BE2C (cell line): ENCODE data around the gene TMEM52B.
A peak's percentile ranks its signal among the peaks of the same experiment; 100 is the strongest.

ENCODE experiments used
- DNase-seq: peaks from one replicate; pipeline ENCODE4 v3.0.0-alpha.2; 2020
- H3K27me3 ChIP-seq: fragments of 250-450 bp; sonication (Bioruptor Pico); 2 replicates; pipeline ENCODE4 v1.5.1; 2020; ENCODE audit warnings: mild to moderate bottlenecking
- H3K36me3 ChIP-seq: fragments of 250-450 bp; sonication (Bioruptor Pico); 2 replicates; pipeline ENCODE4 v1.5.1; 2020; ENCODE audit warnings: mild to moderate bottlenecking
- H3K4me1 ChIP-seq: fragments of 250-450 bp; sonication (Bioruptor Pico); 2 replicates; pipeline ENCODE4 v1.5.1; 2020
- H3K4me3 ChIP-seq: 2 replicates; pipeline ENCODE4 v1.5.1; 2011; ENCODE audit warnings: low read depth, low read length
- H3K9me3 ChIP-seq: fragments of 250-450 bp; sonication (Bioruptor Pico); 2 replicates; pipeline ENCODE4 v1.5.1; 2020
- TF ChIP-seq, protein P1 (sequence below): IDR thresholded peaks from 2 replicates; pipeline ENCODE4 v1.5.1; 2012; ENCODE audit warnings: mild to moderate bottlenecking, low read depth, low read length

The TMEM52B gene

DNA sequence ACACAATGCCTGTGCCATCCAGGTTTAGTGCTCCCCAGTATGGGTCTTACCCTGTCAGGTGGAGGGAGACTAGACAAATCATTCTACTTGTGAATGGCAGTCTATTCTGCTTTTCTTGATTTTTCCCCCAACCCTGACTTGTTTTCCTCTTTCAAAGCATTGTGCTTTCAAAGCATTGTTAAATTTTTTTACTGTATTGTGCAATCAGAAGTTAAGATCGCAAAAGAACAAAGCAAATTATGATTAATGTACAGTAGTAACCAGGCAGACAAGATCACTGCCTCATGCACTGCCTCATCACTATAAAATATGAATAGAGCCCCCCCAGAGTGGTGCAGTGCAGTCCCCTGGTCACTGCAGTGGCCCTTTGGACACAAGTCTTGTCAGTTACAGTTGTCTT lies 47.9 kb downstream of the TMEM52B start:
- no peaks in the 10 kb centered on the region for H3K9me3 ChIP-seq
- H3K27me3 ChIP-seq, result no peaks in the 10 kb centered on the region
- TF ChIP-seq, protein P1, sequence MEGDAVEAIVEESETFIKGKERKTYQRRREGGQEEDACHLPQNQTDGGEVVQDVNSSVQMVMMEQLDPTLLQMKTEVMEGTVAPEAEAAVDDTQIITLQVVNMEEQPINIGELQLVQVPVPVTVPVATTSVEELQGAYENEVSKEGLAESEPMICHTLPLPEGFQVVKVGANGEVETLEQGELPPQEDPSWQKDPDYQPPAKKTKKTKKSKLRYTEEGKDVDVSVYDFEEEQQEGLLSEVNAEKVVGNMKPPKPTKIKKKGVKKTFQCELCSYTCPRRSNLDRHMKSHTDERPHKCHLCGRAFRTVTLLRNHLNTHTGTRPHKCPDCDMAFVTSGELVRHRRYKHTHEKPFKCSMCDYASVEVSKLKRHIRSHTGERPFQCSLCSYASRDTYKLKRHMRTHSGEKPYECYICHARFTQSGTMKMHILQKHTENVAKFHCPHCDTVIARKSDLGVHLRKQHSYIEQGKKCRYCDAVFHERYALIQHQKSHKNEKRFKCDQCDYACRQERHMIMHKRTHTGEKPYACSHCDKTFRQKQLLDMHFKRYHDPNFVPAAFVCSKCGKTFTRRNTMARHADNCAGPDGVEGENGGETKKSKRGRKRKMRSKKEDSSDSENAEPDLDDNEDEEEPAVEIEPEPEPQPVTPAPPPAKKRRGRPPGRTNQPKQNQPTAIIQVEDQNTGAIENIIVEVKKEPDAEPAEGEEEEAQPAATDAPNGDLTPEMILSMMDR, result no peak
- no peak overlapping the region for H3K4me3 ChIP-seq
- H3K4me1 ChIP-seq, result no peaks in the 10 kb centered on the region
- DNase-seq, result no peak
- no peaks in the 10 kb centered on the region for H3K36me3 ChIP-seq

DNA sequence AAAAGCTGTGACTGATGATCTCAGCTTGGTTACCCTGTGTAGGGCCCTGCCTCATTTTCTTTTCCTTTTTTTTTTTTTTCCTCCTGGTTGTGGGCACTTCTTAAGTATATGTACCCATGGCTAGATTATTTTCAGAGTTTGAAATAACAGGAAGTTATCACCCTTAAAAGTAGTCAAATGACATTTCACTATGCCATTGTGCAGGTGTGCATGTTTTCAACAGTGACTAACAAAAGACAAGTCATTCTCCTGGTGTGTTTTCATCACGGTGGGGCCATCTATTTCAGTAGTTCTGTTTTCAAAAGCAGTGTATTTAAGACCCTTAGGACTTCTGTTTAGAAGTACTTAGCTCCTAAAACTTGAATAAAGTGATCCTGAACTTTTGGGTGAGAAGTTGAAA lies 48.8 kb downstream of the TMEM52B start:
- Histone ChIP-seq H3K36me3 (no peaks in the 10 kb centered on the region), H3K4me1 (no peaks in the 10 kb centered on the region), H3K4me3 (no peak overlapping the region), H3K9me3 (no peaks in the 10 kb centered on the region), H3K27me3 (no peaks in the 10 kb centered on the region)
- TF ChIP-seq, protein P1, result no peak
- DNase-seq, result no peak

DNA sequence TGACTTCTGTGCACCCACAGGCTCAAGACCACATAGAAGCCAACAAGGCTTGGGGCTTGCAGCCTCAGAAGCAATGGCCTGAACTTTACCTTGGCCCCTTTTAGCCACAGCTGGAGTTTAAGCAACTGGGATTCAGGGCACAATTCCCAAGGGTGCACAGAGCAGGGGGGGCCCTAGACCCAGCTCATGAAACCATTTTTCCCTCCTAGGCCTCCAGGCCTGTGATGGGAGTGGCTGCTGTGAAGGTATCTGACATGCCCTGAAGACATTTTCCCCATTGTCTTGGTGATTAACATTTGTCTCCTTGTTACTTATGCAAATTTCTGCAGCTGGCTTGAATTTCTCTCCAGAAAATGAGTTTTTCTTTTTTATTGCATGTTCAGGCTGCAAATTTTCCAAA lies 55.7 kb downstream of the TMEM52B start:
- H3K4me1 ChIP-seq, result no peaks in the 10 kb centered on the region
- no peak overlapping the region for H3K4me3 ChIP-seq
- no peaks in the 10 kb centered on the region; the same call in 1 of the 2 replicates for H3K27me3 ChIP-seq
- no peaks in the 10 kb centered on the region for H3K9me3 ChIP-seq
- TF ChIP-seq, protein P1, result no peak
- no peaks in the 10 kb centered on the region for H3K36me3 ChIP-seq
- no peak for DNase-seq

DNA sequence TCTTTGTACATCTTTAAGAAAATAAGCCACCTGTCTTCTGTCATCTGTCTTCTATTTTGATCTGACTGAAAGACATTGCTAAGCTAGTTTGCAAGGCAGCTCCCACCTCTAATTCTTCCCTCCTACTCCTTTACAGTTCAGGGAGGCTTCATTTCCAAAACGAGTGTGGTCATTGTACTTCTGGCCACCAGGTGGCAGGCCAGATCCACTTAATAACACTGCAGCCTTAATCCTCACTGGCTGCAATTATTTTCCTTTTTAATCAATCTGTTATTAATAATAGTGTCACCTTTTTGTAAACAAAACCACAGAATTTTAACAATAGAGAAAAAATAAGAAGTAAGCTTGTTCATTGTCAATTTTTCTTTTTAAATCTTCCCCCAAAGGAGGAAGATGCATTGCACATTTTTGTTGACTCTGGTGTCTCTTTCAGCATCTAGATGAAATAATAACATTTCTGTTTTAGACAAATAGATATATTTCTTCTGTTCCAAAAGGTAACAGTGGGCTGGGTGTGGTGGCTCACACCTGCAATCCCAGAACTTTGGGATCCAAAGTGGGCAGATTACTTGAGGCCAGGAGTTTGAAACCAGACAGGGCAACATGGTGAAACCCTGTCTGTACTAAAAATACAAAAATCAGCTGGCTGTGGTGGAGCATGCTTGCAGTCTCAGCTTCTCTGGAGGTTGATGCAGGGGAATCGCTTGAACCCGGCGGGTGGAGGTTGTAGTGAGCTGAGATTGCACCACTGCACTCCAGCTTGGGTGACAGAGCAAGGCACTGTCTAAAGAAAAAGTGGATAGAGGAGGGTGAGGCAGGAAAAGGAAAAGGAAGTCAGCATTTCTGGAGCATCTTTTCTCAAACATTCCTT lies 57.2 kb downstream of the TMEM52B start:
- Histone ChIP-seq H3K36me3 (no peaks in the 10 kb centered on the region), H3K27me3 (no peaks in the 10 kb centered on the region; the same call in 1 of the 2 replicates), H3K4me1 (no peaks in the 10 kb centered on the region), H3K4me3 (no peak overlapping the region), H3K9me3 (no peaks in the 10 kb centered on the region)
- peak; percentile 18 for DNase-seq
- TF ChIP-seq, protein P1, result peak; percentile 87

DNA sequence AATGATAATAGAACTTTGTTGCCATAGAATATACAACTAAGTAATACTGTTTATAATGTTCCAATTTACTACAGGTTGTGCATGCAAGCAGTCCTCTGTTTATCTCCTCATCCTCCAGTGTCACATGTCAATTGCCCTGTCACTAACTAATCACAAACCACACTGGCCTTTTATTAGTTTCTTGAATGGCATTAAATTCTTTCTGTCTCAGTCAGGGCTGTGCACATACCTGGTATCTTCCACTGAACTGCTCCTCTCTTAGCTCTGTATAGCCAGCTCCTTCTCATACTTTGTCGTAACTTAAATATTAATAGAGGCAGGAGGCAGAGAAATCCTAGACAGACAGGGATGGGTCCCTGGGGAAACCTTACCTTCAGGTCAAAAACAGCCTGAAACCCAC lies 57.9 kb downstream of the TMEM52B start:
- Histone ChIP-seq H3K9me3 (no peaks in the 10 kb centered on the region), H3K27me3 (no peaks in the 10 kb centered on the region; the same call in 1 of the 2 replicates), H3K36me3 (no peaks in the 10 kb centered on the region), H3K4me3 (no peak overlapping the region), H3K4me1 (no peaks in the 10 kb centered on the region)
- no peak for DNase-seq
- TF ChIP-seq, protein P1, result no peak

DNA sequence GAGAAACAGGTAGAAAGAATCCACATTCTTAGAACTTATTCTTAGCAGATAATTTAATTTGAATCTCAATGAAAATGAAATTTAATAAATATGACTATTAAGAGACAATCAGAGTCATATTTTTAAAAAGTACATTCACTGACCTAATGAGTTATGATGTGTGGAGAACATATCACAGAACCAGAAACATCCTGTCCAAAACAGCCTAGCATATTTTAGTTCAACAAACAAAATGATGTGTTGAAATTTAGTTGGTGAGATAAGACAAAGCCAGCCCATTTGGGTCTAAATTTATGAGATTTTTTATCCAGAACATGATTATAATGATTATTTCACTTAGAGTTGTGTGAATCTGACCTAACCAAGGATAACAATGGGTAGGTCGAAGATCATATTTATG lies 59.7 kb downstream of the TMEM52B start:
- Histone ChIP-seq H3K27me3 (no peaks in the 10 kb centered on the region; the same call in 1 of the 2 replicates), H3K9me3 (no peaks in the 10 kb centered on the region), H3K36me3 (no peaks in the 10 kb centered on the region), H3K4me3 (no peak overlapping the region), H3K4me1 (no peaks in the 10 kb centered on the region)
- DNase-seq, result no peak
- TF ChIP-seq, protein P1, result no peak
